Stimulated activated CD4-positive, alpha-beta T cell treated with anti-CD3 and anti-CD28 coated beads, Interleukin-4, amount 100 ng/mL, for 1 hour (primary cell): ENCODE results near the gene FAM234A.
"Not testable (repeated sequence)": the region's sequence is repeated elsewhere in the genome, so short reads cannot be mapped to it uniquely, and the experiment has no call there.

Experiments
- DNase-seq: peaks from one replicate; pipeline ENCODE4 v3.0.0-alpha.2; 2020

FAM234A gene

DNA sequence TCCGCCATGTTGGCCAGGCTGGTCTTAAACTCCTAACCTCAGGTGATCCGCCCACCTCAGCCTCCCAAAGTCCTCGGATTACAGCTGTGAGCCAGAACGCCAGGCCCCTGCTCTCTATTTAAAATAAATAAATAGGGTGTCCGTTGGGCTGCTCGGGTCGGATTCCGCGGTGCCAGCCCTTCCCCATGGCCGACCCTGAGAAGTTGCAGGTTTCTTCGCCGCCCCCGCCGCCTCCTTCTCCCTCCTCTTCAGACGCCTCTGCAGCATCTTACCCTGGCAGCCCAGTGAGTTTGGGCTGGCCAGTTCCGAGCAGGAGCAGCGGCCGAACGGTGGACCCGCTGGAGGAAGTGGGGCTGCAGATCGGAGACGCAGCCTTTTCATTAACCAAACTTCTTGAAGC is 3.7 kb upstream of the FAM234A start:
- DNase-seq, result no peak

DNA sequence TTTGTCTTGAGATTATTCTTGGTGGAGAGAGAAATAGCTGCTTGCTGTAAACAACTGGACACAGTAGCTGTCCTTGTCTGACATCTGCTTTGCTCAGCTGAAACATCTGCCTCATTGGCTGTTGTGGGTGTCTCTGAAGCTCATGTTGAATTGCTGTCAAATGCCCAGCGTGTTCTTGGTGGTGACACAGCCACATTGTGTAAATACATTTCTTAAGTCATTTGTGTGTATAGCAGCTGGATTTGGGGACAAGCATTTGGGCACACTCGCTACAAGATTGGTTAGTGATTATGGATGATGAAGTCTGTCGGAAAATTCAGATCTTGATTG is 5.3 kb downstream of the FAM234A start:
- DNase-seq, result no peak

DNA sequence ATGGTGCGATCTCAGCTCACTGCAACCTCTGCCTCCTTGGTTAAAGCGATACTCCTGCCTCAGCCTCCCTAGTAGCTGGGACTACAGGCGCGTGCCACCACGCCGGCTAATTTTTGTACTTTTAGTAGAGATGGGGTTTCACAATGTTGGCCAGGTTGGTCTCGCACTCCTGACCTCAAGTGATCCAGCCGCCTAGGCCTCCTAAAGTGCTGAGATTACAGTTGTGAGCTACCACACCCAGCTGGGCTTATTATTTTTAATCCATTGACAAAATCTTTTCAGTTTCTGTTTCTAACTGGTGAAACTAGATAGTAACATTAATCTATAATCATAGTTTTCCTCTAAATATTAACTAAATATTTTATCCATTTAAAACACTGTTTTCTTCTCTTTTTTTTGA is 5.9 kb downstream of the FAM234A start:
- no peak for DNase-seq

DNA sequence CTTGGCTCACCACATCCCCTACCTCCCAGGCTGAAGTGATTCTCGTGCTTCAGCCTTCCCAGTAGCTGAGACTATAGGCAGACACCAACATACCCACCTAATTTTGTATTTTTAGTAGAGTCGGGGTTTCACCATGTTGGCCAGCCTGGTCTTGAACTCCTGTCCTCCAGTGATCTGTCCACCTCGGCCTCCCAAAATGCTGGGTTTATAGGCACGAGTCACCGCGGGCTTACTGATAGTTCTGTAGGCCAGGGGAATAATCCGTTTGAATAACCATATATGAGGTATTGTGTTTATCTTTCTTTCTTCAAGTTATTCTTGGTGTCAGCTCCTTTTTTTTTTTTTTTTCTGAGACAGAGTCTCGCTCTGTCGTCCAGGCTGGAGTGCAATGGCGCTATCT is 7.7 kb downstream of the FAM234A start:
- DNase-seq, result no peak

DNA sequence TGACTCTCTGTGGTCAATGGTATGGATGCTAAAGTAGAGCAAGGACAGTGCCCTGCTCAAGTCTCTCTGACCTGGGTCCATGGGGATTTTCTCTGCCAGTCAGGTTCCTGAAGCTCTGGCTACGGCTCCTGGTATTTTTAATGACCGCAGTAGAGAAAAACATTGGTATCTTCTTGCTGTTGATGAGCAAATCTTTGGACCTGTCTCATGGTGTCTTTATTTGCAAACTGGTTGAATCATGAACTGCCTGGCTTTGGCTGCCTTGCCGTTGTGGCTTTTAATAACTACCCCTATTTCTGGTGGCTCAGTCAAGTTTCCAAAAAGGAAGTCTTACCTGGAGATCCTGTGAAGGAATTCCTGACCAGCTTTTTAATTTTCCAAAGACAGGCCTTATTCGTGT is 8.7 kb downstream of the FAM234A start:
- DNase-seq, result no peak

DNA sequence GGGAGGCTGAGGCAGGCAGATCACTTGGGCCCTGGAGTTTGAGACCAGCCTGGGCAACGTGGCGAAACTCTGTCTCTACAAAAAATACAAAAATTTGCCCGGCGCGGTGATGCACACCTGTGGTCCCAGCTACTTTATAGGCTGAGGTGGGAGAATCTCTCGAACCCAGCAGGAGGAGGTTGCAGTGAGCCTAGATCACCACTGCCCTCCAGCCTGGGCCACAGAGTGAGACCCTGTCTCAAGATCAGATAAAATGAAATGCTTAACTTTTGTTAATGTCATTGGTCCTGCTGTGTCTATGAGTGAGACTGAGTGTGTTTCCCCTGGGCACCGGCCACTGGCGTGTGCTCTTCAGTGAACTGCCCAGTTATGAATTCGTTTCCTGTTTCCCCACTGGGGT is 10.5 kb downstream of the FAM234A start:
- no peak for DNase-seq

DNA sequence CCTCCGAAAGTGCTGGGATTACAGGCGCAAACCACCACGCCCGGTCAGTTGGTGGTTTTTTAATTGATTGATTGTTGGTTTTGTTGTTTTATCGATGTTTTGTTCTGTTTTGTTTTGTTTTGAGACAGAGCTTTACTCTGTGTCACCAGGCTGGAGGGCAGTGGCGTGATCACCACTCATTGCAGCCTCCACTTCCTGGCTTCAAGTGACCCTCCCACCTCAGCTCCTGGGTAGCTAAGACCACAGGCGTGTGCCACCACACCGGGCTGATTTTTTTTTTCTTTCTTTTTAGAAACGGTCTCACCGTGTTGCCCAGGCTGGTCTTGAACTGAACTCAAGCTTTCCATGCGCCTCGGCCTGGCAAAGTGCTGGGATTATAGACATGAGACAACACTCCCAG is 12.4 kb downstream of the FAM234A start:
- DNase-seq, result no peak

DNA sequence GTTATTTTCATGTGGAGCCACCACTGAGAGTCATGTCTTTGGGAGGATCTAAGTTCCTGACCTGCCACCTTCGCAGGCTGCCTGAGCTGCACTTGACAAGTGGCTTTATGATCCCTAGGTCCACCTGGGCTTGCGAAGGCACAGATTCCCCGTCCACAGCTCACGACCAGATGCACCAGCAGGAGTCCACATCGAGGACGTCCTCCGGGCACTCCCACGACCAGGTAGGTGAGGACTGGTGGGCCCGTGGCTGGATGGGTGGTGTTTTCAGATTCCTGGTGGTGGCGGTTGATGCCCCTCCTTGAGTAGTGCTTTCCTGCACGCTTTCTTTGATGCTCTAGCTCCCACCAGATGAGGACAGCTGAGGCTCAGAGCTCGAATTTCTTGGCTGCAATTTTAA is 14.8 kb downstream of the FAM234A start:
- DNase-seq, result no peak

DNA sequence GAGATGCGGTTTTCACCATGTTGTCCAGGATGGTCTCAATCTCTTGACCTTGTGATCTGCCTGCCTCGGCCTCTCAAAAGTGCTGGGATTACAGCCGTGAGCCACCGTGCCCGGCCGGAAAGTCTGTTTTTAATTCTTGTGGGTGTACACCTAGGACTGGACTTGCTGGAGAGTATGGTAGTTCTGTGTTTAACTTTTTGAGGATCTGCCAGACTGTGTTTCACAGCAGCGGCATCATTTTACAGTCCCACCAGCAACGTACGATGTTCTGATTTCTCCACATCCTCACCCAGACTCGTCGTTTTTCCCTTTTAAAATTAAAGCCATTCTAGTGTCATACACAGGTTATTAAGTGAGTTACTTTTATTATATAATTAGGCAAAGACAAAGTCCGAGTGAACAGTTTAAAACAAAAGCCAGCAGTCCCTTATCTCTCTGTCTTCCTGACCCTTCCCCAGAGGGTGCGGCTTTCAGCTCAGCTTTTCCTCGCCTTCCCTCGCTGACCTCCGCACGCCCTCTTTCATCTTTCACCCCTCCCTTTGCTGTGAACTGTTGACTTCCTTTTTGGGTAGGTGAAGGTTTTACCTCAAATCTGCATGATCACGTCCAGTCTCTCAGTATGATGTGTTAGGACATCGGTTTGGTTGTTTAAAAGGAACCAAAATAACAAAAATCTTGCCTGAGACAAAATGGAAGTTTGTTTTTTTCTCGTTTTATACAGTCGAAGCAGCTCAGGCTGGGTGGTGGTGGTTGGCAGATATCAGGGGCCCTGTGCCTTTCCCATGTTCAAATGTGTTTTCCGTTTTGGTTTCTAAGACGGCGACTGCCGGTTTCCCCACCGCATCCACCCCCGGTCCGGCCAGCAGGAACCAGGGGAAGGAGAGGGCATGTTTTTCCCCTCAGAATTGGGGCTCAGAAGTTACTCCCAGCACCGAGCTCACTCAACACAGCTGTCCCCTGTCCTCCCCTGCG is 18.0 kb downstream of the FAM234A start:
- DNase-seq, result peak; percentile 20

DNA sequence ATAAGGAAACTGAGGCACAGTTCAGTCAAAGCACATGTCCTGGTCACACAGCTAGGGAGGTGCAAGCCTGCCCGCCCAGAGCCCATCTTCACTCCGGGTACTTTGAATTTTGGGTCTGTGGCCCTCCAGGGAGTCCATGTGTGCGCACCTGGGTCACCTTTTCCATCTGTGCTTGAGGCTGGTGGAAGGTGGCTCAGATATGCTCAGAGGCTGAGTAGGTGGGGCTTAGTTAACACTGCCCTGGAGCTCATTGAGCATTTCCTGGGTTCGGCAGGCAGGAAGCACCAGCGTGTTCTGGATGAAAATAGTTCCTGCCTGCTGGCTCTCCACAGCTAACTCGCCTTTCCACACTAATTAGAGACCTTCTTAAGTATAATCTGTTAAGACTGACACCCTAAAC is 19.2 kb downstream of the FAM234A start:
- DNase-seq, result no peak

DNA sequence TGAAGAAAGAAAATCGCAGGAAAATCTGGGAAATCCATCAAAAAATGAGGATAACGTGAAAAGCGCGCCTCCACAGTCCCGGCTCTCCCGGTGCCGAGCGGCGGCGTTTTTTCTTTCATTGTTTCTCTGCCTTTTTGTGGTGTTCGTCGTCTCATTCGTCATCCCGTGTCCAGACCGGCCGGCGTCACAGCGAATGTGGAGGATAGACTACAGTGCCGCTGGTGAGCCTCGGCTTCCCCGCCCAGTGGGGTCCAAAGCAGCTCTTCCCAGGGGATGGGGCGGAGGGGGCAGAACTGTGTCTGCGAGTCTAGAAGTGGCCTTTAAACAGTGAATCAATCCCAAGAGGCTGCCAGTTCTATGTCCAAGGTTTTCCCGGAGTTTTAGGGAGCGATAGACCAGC is 19.8 kb downstream of the FAM234A start:
- DNase-seq, result no peak

DNA sequence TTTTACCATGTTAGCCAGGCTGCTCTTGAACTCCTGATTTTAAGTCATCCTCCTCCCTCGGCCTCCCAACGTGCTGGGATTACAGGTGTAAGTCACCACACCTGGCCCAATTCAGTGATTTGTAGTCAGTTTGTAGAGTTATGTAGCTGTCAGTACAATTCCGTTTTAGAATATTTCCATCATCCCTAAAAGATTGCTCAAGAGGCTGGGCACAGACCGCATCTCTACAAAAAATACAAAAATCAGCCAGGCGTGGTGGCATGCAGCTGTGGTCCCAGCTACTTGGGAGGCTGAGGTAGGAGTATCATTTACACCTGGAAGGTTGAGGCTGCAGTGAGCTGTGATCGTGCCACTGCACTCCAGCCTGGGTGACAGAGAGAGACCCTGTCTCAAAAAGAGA is 20.6 kb downstream of the FAM234A start:
- DNase-seq, result no peak

DNA sequence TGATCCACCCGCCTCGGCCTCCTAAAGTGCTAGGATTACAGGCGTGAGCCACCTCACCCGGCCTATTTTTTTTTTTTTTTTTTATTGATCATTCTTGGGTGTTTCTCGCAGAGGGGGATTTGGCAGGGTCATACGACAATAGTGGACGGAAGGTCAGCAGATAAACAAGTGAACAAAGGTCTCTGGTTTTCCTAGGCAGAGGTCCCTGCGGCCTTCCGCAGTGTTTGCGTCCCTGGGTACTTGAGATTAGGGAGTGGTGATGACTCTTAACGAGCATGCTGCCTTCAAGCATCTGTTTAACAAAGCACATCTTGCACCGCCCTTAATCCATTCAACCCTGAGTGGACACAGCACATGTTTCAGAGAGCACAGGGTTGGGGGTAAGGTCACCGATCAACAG is 23.5 kb downstream of the FAM234A start:
- not testable (repeated sequence) for DNase-seq

DNA sequence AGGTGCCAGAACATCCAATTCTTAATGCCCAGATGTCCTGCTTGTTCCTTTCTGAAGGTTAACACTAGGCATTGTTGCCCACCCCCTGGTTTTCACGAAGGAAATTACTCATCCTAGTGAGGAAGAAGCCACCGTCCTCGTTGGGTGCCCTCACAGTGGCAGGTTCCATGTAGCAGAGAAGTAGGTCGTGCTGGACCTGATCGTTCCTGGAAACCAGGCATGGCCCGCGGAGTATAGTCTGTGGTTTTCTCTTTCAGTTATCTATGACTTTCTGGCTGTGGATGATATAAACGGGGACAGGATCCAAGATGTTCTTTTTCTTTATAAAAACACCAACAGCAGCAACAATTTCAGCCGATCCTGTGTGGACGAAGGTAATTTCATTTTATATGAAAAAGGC is 24.6 kb downstream of the FAM234A start:
- DNase-seq, result no peak

DNA sequence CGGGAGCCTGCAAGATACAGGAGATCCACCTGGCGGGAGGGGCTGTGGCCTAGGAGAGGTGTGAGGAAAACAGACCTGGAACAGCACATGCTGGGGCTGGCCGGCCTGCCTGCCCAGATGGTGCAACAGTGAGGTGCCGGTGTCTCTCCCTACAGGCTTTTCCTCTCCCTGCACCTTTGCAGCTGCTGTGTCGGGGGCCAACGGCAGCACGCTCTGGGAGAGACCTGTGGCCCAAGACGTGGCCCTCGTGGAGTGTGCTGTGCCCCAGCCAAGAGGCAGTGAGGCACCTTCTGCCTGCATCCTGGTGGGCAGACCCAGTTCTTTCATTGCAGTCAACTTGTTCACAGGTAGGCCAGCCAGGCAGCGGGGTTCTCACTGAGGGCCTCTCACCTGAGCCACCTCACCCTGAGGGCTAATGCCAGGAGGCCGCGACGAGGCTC is 25.2 kb downstream of the FAM234A start:
- no peak for DNase-seq

DNA sequence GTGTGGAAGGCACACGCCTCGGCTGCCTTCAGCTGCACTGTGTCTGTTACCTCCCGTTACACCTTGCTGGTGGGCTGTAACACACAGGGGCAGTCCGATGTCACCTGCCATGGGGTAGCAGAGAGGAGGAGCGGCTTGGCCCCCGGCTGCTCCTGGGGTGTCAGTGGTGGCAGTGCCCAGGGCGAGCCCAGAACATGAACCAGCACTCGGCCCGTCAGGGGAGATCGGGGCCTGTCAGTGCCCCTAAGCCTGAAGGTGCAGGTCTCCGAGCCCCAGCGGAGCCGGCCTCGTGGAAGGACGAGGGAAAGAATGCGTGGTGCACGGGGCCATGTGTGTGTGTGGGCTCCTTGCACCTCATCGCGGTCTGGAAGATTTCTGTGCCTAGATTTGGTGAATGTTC is 25.7 kb downstream of the FAM234A start:
- no peak for DNase-seq

DNA sequence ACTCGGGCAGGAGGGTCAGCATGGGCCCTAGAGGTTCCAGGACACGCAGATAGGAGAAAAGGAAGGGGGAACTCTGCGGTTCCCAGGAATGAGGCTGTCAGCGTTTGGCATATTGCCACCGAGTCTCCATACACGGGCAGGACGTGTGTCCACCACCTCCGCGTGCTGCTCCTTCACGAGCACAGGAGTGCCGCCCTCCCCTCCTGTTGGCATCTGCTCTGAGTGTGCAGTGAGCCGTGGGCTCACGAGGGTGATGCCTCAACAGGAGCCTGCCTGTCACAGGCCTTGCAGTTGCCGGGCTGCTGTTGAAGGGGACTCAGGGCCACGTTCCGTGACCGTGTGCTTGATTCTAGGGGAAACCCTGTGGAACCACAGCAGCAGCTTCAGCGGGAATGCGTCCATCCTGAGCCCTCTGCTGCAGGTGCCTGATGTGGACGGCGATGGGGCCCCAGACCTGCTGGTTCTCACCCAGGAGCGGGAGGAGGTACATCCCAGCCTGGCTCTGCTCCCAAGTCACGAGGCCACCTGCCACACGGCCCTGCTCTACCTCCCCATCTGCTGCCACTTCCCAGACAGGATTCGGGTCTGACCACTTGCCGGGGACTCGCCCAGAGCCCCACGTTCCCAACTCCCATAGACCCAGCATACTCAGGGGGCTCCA is 26.5 kb downstream of the FAM234A start:
- no peak for DNase-seq

DNA sequence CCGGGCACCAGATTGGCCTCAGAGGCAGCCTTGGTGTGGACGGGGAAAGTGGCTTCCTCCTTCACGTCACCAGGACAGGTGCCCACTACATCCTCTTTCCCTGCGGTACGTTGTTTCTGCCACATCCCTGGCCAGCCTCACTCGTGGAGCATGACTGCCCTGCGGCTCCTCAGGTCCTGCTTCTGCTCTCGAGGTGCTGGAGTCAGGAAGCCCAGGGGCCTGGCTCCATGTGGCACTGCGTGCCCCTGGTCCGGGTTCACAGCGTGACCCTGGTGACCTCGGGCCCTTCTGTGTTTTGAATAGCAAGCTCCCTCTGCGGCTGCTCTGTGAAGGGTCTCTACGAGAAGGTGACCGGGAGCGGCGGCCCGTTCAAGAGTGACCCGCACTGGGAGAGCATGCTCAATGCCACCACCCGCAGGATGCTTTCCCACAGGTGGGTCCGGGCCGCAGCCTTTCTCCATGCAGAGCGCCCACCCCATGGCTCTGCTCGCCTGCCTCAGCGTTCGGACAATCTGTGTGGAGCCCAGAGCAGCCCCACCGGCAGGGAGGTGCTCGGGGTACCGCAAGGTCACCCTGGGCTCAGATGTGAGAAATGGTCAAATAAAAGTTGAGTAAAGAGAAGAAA is 27.6 kb downstream of the FAM234A start:
- DNase-seq, result no peak

DNA sequence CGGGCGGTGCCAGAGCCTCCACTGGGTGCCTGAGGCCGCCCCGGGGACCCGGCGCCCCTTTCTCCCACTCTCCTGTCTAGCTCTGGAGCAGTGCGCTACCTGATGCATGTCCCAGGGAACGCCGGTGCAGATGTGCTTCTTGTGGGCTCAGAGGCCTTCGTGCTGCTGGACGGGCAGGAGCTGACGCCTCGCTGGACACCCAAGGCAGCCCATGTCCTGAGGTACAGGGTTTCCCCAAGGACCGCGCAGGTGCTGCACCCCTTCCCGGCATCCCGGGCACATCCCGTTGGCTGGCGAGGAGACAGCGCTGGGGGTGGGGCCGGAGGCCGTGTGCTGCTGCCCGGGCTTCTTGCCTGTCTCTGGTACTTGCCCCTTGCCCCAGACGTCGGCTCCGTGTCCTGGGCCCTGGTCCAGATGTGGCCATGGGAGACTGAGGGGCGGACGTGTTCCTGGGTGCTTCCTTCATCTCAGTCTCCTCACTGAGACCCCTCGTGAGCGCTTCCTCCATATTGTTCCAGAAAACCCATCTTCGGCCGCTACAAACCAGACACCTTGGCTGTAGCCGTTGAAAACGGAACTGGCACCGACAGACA is 28.7 kb downstream of the FAM234A start:
- DNase-seq, result no peak

DNA sequence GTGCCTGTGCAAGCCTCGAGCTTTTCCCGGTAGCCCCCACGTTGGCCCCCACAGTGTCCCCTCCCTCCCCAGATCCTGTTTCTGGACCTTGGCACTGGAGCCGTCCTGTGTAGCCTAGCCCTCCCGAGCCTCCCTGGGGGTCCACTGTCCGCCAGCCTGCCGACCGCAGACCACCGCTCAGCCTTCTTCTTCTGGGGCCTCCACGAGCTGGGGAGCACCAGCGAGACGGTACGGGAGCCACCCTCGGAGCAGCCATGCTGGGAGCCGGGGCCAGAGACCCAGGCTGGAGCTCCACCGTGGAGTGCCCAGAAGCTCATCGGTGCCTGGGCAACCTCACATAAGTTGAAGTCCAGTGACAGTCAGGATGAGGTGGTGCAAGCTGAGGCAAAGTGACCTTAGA is 29.3 kb downstream of the FAM234A start:
- no peak for DNase-seq

DNA sequence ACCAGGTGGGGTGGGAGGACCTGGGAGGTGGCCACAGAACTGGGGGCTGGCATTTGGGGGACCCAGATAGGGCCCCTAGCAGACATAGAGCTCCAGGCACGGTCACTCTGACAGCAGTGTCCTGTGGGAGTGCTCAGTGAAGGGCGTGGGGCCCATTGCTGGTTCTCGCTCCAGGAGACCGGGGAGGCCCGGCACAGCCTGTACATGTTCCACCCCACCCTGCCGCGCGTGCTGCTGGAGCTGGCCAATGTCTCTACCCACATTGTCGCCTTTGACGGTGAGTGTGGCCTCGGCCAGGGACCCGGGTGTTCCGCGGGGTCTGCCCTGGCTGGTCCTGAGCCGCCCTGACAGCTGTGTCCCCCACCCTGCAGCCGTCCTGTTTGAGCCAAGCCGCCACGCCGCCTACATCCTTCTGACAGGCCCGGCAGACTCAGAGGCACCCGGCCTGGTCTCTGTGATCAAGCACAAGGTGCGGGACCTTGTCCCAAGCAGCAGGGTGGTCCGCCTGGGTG is 29.9 kb downstream of the FAM234A start:
- DNase-seq, result no peak

DNA sequence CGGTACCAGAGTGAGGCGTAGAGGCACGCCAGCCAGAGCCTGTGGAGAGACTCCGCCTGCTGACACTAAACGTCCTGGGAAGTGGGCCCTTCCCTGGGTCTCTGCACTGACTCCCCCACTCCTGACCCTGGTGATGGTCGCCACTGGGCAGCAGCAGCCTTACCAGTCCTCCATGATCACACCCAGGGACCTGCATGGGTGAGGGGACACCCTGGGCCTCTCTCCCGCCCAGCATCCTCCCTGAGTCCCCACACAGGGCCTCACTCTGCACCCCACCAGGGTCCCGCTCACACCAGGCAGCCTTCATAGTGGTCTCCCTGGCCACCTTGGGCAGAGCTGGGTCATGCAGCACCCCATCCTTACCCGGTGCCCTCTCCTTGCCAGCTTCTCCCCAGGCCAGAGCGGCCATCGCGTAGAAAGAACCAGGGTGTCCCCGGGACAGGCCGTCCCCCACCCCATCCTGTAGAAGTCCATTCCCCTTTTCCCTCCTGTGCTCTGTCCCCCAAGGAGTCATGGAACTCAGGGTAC is 30.4 kb downstream of the FAM234A start:
- no peak for DNase-seq

DNA sequence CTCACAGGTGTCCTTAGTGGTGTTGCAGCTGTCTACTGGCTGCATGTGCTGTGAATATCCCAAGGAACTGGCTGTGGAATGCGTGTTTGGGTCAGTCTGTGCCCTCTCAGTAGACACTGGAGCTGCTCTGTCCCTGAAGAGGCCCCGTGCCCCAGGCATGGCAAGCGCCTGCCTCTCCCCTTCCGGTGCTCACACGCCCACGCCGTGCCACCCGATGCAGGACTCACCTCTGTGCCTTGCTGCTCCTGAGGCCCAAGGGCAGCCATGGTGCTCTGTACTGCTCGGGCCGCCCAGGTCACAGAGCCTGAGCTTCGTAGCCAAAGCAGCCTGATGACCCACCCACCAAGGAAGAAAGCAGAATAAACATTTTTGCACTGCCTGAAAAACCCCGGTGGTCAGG is 31.1 kb downstream of the FAM234A start:
- DNase-seq, result no peak
